ENCODE results near the gene HOXC12.

HOXC12 gene

DNA sequence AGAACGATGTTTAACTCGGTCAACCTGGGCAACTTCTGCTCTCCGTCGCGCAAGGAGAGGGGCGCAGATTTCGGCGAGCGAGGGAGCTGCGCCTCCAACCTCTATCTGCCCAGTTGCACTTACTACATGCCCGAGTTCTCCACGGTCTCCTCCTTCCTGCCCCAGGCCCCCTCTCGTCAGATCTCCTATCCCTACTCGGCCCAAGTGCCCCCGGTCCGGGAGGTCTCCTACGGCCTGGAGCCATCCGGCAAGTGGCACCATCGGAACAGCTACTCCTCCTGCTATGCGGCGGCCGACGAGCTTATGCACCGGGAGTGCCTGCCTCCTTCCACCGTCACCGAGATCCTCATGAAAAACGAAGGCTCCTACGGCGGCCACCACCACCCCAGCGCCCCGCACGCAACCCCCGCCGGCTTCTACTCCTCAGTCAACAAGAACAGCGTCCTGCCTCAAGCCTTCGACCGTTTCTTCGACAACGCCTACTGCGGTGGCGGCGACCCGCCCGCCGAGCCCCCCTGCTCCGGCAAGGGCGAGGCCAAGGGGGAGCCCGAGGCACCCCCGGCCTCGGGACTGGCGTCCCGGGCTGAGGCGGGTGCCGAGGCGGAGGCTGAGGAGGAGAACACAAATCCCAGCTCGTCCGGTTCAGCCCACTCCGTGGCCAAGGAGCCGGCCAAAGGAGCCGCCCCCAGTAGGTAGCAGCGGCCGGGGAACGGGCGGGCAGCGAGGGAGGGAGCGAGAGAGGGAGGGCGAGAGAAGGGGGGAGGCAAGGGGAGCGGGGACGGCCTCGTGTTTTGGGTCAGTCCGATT lies 18.7 kb downstream of the HOXC12 start:
- DNase-seq: no peak

GRCh38 chr12:53974084-53975063 lies 19.7 kb downstream of the HOXC12 start, which contains the start of gene HOTAIR:
TSS of gene HOTAIR (minus strand) at chr12:53974954.
- peak; percentile 44 for DNase-seq

- no peak for DNase-seq
Measured at GRCh38 chr12:53975064-53975471, 20.4 kb downstream of the HOXC12 start.

- no peak for DNase-seq
Measured at GRCh38 chr12:53975479-53976152, 20.9 kb downstream of the HOXC12 start.

GRCh38 chr12:53976172-53976822 lies 21.6 kb downstream of the HOXC12 start:
- no peak for DNase-seq

GRCh38 chr12:53976823-53977595 lies 22.3 kb downstream of the HOXC12 start:
- DNase-seq: no peak

- no peak for DNase-seq
Measured at GRCh38 chr12:53977596-53978445, 23.1 kb downstream of the HOXC12 start.

DNA sequence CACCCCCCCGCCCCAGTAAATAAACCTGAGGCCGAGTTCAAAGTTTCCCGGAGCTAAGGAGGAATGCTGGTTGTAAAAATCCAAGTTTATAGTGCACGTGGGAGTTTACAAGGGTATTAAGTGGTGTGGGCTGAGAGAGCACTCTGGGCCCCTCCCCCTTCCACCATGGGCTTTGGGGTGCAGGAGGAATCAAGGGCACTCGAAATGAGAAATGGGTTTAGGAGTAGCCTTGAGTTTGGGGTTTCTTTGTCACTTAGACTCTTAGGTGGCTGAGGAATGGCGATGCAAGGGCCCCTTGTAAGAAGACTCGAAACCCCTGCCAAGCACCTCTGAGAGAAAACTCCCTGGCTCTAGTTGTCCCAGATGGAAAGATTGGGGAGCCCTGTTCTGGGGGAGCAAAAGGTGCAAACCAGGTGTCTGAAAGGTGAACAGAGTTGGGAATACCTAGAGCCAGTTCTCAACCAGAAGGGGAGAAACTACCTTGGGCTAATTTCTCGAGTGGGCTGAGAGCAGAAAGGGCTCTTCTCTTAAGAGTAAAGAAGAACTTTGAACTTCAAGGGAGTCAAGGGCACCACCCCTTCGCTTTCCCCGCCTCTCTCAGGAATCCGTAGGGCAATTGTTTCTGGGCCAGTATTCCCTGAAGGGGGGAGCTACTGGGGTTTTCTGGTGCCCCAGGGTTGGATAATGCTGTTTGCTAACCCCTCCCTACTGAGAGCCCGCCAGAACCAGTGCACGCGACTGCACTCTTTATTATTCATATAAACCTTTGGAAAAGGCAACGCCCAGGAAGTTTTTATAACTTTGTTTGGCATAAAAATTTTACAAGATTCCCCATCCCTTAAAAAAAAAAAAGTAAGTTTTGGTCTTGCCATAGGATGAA lies 24.0 kb downstream of the HOXC12 start:
- no peak for DNase-seq

- no peak for DNase-seq
Measured at GRCh38 chr12:53980104-53980801, 25.6 kb downstream of the HOXC12 start.

GRCh38 chr12:53980802-53981496 lies 26.2 kb downstream of the HOXC12 start:
- no peak for DNase-seq

DNA sequence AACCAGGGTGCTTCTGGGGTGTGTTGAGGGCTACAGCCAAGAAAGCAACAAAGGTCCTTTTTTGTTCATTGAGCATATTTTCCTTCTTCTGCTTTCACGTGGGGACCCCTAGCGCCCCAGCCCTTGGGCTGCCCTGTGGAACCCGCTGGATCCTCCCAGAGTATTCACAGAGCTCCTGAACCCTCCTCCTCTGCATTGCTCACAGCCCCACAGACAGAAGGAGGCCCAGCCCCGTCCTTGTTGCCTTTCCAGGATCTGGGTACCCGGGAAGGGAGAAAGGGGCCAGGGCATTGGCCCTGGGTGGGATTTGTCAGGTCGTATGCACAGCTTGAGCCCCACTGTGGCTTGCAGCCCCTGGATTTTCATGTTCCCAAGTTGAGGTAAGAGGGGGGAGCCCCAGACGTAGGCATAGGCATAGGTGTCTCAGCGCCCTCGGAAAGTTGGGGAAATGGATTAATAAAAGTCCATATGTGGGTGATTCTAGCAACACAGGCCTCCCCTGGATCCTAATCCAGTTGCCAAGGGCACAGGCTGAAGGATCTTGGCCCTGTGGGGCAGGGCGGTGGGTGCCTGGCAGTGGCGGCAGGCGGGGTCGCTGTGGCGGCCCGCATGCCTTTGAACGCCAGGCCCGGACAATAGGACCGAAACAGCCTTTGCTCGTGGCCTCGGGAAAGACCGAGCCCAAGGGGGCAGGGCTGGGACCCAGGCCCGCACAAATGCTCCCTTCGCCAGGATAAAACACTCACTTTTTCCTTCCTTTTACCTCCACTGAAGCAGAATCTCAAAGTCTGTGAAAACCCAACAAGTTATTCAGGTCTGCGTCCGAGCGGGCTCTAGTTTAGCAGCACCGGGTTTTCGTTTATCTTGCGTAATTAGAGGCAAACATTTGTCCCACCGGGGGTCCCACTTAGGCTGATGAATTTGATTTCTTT lies 27.2 kb downstream of the HOXC12 start:
- no peak for DNase-seq

DNA sequence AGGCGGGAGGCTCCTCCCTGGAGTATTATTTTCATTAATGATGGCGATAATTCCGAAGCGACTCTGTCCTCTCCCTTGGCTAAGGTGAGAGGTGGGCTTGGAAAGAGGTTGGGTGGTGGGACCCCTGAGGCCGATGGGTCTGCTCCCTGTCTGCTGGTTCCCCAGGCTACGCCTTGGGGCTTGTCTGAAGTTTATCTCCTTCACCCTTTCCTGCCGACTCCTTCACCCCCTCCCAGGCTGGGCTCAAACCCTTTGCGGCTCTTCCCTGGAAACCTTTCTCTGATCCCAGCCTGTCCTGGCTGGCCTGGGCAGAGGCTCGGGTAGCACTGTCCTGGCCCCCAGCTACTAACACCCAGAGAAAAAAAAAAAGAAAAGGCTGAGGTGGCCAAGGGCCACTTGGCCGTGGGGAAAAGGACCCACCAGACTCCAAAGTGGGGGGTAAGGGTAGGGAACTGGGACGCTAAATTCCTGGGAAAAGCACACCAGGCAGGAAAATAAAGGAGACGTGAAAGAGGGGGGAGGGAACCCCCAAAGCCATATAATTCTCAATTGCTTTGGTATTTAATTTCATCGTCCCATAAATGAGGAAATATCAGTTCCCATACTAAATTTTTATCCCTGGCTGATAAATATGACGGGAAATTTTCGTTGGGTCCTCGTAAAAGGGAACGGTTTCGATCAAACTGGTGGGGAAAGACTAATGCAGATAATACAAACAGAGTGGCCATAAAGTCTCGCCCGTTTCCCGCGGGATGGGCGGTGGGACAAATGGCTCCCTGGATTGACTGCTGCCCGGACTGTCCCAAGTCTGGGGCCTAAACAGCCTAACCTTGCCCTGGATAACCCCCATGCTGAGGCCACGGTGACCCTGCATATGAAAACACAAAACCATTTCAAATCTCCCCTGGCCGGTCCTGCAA lies 28.2 kb downstream of the HOXC12 start:
- DNase-seq: no peak

GRCh38 chr12:53983568-53983949 lies 28.9 kb downstream of the HOXC12 start:
- DNase-seq: no peak

GRCh38 chr12:53983950-53984572 lies 29.4 kb downstream of the HOXC12 start:
- no peak for DNase-seq

DNA sequence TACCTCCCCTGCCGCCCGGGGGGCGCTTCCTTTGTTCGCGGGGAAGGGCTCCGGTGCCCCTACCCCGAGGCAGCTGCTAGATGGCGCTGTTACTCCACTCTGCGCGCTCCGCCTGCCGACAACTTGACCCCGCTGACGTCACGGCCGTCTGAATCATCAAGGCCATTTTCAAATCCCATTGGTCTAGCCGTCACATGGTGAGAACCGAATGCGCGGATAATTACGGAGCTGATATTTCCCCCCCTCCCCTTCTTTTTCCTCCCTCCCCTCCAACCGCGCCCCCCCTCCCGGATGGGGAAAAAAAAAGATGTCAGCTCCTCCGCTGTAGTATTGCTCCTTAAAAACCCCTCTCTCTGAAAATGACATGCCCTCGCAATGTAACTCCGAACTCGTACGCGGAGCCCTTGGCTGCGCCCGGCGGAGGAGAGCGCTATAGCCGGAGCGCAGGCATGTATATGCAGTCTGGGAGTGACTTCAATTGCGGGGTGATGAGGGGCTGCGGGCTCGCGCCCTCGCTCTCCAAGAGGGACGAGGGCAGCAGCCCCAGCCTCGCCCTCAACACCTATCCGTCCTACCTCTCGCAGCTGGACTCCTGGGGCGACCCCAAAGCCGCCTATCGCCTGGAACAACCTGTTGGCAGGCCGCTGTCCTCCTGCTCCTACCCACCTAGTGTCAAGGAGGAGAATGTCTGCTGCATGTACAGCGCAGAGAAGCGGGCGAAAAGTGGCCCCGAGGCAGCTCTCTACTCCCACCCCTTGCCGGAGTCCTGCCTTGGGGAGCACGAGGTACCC lies 30.4 kb downstream of the HOXC12 start, which contains the start of gene HOXC10:
Gene HOXC10, plus strand, starts transcription at position 246 of the 791 bp plus-strand sequence. Its CDS starts 114 bp downstream, at position 360.
- peak; percentile 97 for DNase-seq

Data from NCI-H1092 (cell line).